PC-9 (cell line): ENCODE measurements around the gene DPH2. TPM values are rescaled to one million over a fixed set of nuclear protein-coding genes. Genes with fewer than 3 reads are reported as not detected.

Experiments used
- BruUV-seq: library from RNA; stranded (reverse); fragments of 400-500 nt; replicated peaks from 2 replicates; lab custom pipeline; 2021; lab: Mats Ljungman, UMichigan
- CTCF ChIA-PET: fragments of 300-600 bp; sonication (Branson Sonifier 250); formaldehyde crosslinking; loops from one replicate; lab custom pipeline; 2022; ENCODE audit warnings: antibody characterized with exemption; lab: Charles Lee
- POLR2A ChIA-PET: fragments of 300-600 bp; sonication (Branson Sonifier 250); formaldehyde crosslinking; loops from one replicate; lab custom pipeline; 2022; ENCODE audit warnings: antibody characterized with exemption; ENCODE audit not compliant: unreplicated experiment; lab: Charles Lee
- DNase-seq, 2 experiments: peaks; one replicate each; pipeline versions ENCODE4 v3.0.0 to v3.0.0-alpha.2; 2015 to 2022; ENCODE audit warnings: mixed read lengths in 1 of 2
- H2AFZ ChIP-seq: fragments of 200-600 bp; sonication (generic); 2 replicates; pipeline ENCODE4 v1.8.1; 2017; ENCODE audit warnings: antibody characterized with exemption
- H3F3A ChIP-seq: fragments of 200-600 bp; sonication (generic); 2 replicates; pipeline ENCODE4 v1.8.1; 2017; ENCODE audit warnings: antibody characterized with exemption, mild to moderate bottlenecking, low read depth; ENCODE audit not compliant: insufficient read depth
- H3K27ac ChIP-seq: fragments of 200-600 bp; sonication (generic); 2 replicates; pipeline ENCODE4 v1.6.1; 2016; ENCODE audit warnings: mixed run types
- H3K27me3 ChIP-seq: fragments of 200-600 bp; sonication (generic); 2 replicates; pipeline ENCODE4 v1.6.1; 2016; ENCODE audit warnings: low read depth, mixed run types; ENCODE audit not compliant: insufficient read depth
- H3K36me3 ChIP-seq: fragments of 200-600 bp; sonication (generic); 2 replicates; pipeline ENCODE4 v1.6.1; 2016; ENCODE audit warnings: low read depth, mixed run types
- H3K4me1 ChIP-seq: fragments of 200-600 bp; sonication (generic); replicated peaks from 2 replicates; pipeline ENCODE4 v1.6.1; 2016; ENCODE audit warnings: mixed run types; ENCODE audit not compliant: insufficient read depth
- H3K4me2 ChIP-seq: fragments of 200-600 bp; sonication (generic); 2 replicates; pipeline ENCODE4 v1.6.1; 2017; ENCODE audit warnings: mixed run types
- H3K4me3 ChIP-seq: fragments of 200-600 bp; sonication (generic); 2 replicates; pipeline ENCODE4 v1.6.1; 2016; ENCODE audit warnings: mixed run types
- H3K79me2 ChIP-seq: fragments of 200-600 bp; sonication (generic); 2 replicates; pipeline ENCODE4 v1.6.1; 2017; ENCODE audit warnings: low read depth, mixed run types
- H3K9me2 ChIP-seq: fragments of 200-600 bp; sonication (generic); 2 replicates; pipeline ENCODE4 v1.8.1; 2017; ENCODE audit warnings: mild to moderate bottlenecking; ENCODE audit not compliant: insufficient read depth
- H3K9me3 ChIP-seq: fragments of 200-600 bp; sonication (generic); 2 replicates; pipeline ENCODE4 v1.8.1; 2016; ENCODE audit warnings: low read depth; ENCODE audit not compliant: insufficient read depth
- H4K20me1 ChIP-seq: fragments of 200-600 bp; sonication (generic); 2 replicates; pipeline ENCODE4 v1.8.1; 2017; ENCODE audit not compliant: insufficient read depth
- CTCF ChIP-seq: fragments of 200-600 bp; sonication (generic); conservative IDR thresholded peaks from 2 replicates; pipeline ENCODE4 v1.6.1; 2017; ENCODE audit warnings: mixed run types, antibody characterized with exemption, mild to moderate bottlenecking, moderate library complexity
- EZH2 ChIP-seq: fragments of 200-600 bp; sonication (generic); IDR thresholded peaks from 2 replicates; pipeline ENCODE4 v1.8.0; 2017; ENCODE audit warnings: antibody characterized with exemption, low read depth
- intact Hi-C: fragments of 100-400 bp; cut with micrococcal nuclease; formaldehyde crosslinking; loops from one replicate; pipeline ENCODE4 v1.10.0; 2022; ENCODE audit not compliant: unreplicated experiment
- total RNA-seq: library from RNA; stranded (reverse); gene quantifications from 2 replicates; pipeline ENCODE4 v1.2.3, GENCODE V29; 2021

DPH2 gene
- total RNA-seq, 1 experiment from 2014 or later, result 37.8 TPM

GRCh38 chr1:43998000-43998378 is 28.2 kb downstream of the DPH2 start:
- DNase-seq, result peak in 1 of 2 experiments; percentile 6
- CTCF ChIA-PET, result interaction anchor here (0.5 kb wide), 1 partner anchor 50 kb away, joined by 7 read pairs; no protein-coding TSS in a partner anchor
- Histone ChIP-seq H3K4me3 (no peak overlapping the region), H3K4me2 (no peak overlapping the region), H4K20me1 (no peaks in the 10 kb centered on the region; the same call in none of the 2 replicates), H3K27me3 (no peaks in the 10 kb centered on the region), H3K9me3 (no peaks in the 10 kb centered on the region), H3K27ac (no peak overlapping the region), H3K4me1 (0 out of 2 replicates have a peak, but pooled peaks cover under 1% of the 10 kb centered on the region), H2AFZ (no peak overlapping the region), H3F3A (peaks cover 34% of the 10 kb centered on the region), H3K9me2 (no peaks in the 10 kb centered on the region), H3K79me2 (no peaks in the 10 kb centered on the region), H3K36me3 (peaks cover 12% of the 10 kb centered on the region; the same call in 1 of the 2 replicates)
- TF ChIP-seq CTCF (no peak), EZH2 (no peak)
- intact Hi-C loops, result no loop called here
- no TSS peak for BruUV-seq
- POLR2A ChIA-PET, result no interaction called here

GRCh38 chr1:43999455-43999854 is 29.6 kb downstream of the DPH2 start:
- H3K36me3 ChIP-seq, result peaks cover 16% of the 10 kb centered on the region; the same call in 1 of the 2 replicates
- H3K27me3 ChIP-seq, result no peaks in the 10 kb centered on the region
- no peaks in the 10 kb centered on the region for H3K9me2 ChIP-seq
- TF ChIP-seq CTCF (no peak), EZH2 (no peak)
- H3K27ac ChIP-seq, result no peak overlapping the region
- no peak overlapping the region for H2AFZ ChIP-seq
- no TSS peak for BruUV-seq
- no peaks in the 10 kb centered on the region for H3K4me1 ChIP-seq
- ChIA-PET CTCF (no interaction called here), POLR2A (interaction anchor here (0.6 kb wide), 1 partner anchor 15 kb away, joined by 9 read pairs; no protein-coding TSS in a partner anchor)
- H3K4me3 ChIP-seq, result no peak overlapping the region
- H3K4me2 ChIP-seq, result no peak overlapping the region
- intact Hi-C loops, result no loop called here
- peaks cover 25% of the 10 kb centered on the region; the same call in 1 of the 2 replicates for H3F3A ChIP-seq
- no peak for DNase-seq
- H3K9me3 ChIP-seq, result no peaks in the 10 kb centered on the region
- H3K79me2 ChIP-seq, result no peaks in the 10 kb centered on the region
- peaks cover 2% of the 10 kb centered on the region for H4K20me1 ChIP-seq

GRCh38 chr1:44000122-44000665 is 30.4 kb downstream of the DPH2 start:
- Histone ChIP-seq H3K9me2 (no peaks in the 10 kb centered on the region), H3K4me3 (no peak overlapping the region), H2AFZ (no peak overlapping the region), H3K4me1 (no peaks in the 10 kb centered on the region), H3F3A (peaks cover 23% of the 10 kb centered on the region; the same call in 1 of the 2 replicates), H4K20me1 (peaks cover 7% of the 10 kb centered on the region), H3K27ac (no peak overlapping the region), H3K36me3 (peaks cover 16% of the 10 kb centered on the region; the same call in 1 of the 2 replicates), H3K27me3 (no peaks in the 10 kb centered on the region), H3K4me2 (no peak overlapping the region), H3K9me3 (no peaks in the 10 kb centered on the region), H3K79me2 (no peaks in the 10 kb centered on the region)
- BruUV-seq, result no TSS peak
- POLR2A ChIA-PET, result no interaction called here
- CTCF ChIA-PET, result interaction anchor here (0.7 kb wide), 1 partner anchor 8 kb away, joined by 3 read pairs; no protein-coding TSS in a partner anchor
- intact Hi-C loops, result no loop called here
- TF ChIP-seq EZH2 (no peak), CTCF (no peak)
- no peak for DNase-seq
